Stimulated activated CD4-positive, alpha-beta T cell treated with anti-CD3 and anti-CD28 coated beads, Interleukin-4, amount 100 ng/mL, for 24 hours (primary cell): ENCODE data around the gene KCNIP2.

Source experiments
- DNase-seq: peaks from one replicate; pipeline ENCODE4 v3.0.0-alpha.2; 2020

Gene KCNIP2

GRCh38 chr10:101843032-101844021 lies at the start of gene KCNIP2:
Gene KCNIP2 (minus strand): TSS chr10:101843800. CDS start chr10:101843568, 232 bp downstream.
- peak; percentile 61 for DNase-seq

GRCh38 chr10:101892782-101893391 lies 49.3 kb upstream of the KCNIP2 start:
- DNase-seq = no peak

GRCh38 chr10:101889256-101890210 lies 45.9 kb upstream of the KCNIP2 start:
- DNase-seq = peak; percentile 73

- no peak for DNase-seq
Measured at GRCh38 chr10:101888251-101888949, 44.8 kb upstream of the KCNIP2 start.

- DNase-seq = no peak
Measured at GRCh38 chr10:101887775-101888174, 44.2 kb upstream of the KCNIP2 start.

GRCh38 chr10:101886521-101887312 lies 43.1 kb upstream of the KCNIP2 start:
- no peak for DNase-seq

- DNase-seq = no peak
Measured at GRCh38 chr10:101881036-101881774, 37.6 kb upstream of the KCNIP2 start.

GRCh38 chr10:101880232-101880573 lies 36.6 kb upstream of the KCNIP2 start:
- DNase-seq = no peak

GRCh38 chr10:101879456-101880231 lies 36.0 kb upstream of the KCNIP2 start:
- no peak for DNase-seq

GRCh38 chr10:101878869-101879268 lies 35.3 kb upstream of the KCNIP2 start:
- DNase-seq = no peak

GRCh38 chr10:101875068-101875688 lies 31.6 kb upstream of the KCNIP2 start:
- DNase-seq = no peak

- DNase-seq = no peak
Measured at GRCh38 chr10:101874252-101874651, 30.7 kb upstream of the KCNIP2 start.

- no peak for DNase-seq
Measured at GRCh38 chr10:101867931-101868330, 24.3 kb upstream of the KCNIP2 start.

- DNase-seq = no peak
Measured at GRCh38 chr10:101859530-101859929, 15.9 kb upstream of the KCNIP2 start.

GRCh38 chr10:101858723-101859500 lies 15.3 kb upstream of the KCNIP2 start:
- DNase-seq = no peak

GRCh38 chr10:101857802-101858476 lies 14.3 kb upstream of the KCNIP2 start:
- DNase-seq = no peak

GRCh38 chr10:101856626-101857025 lies 13.0 kb upstream of the KCNIP2 start:
- DNase-seq = no peak
